Endothelial cell of umbilical vein (primary cell): ENCODE data around the gene SLC25A13. TPM values are rescaled to one million over a fixed set of nuclear protein-coding genes. Genes with fewer than 3 reads are reported as not detected.

Source experiments
- BruUV-seq: library from RNA; stranded (reverse); fragments of 400-500 nt; replicated peaks from 2 replicates; lab custom pipeline; 2021; lab: Mats Ljungman, UMichigan
- CTCF ChIA-PET: fragments of 300-600, 350-600 bp; sonication (Branson Sonifier 250); formaldehyde crosslinking; loops from one replicate; lab custom pipeline; 2021; ENCODE audit warnings: antibody characterized with exemption, inconsistent platforms; lab: Charles Lee
- POLR2A ChIA-PET: fragments of 300-600, 350-600 bp; sonication (Branson Sonifier 250); formaldehyde crosslinking; loops from one replicate; lab custom pipeline; 2021; ENCODE audit warnings: antibody characterized with exemption, inconsistent platforms; lab: Charles Lee
- DNase-seq: peaks from one replicate; pipeline ENCODE4 v3.0.0-alpha.2; 2011; ENCODE audit warnings: low read depth, low spot score
- FAIRE-seq: peaks from 2 replicates; lab custom pipeline; 2011; peaks lifted over from hg19 to GRCh38; lab: Jason Lieb, UNC
- H2AFZ ChIP-seq: 2 replicates; pipeline ENCODE4 v1.6.0; 2012; ENCODE audit warnings: low read depth, low read length, control low read depth, inconsistent platforms
- H3K27ac ChIP-seq: 2 replicates; pipeline ENCODE4 v1.5.1; 2011; ENCODE audit warnings: low read depth, mild to moderate bottlenecking, control low read depth, low read length, moderate library complexity; ENCODE audit not compliant: insufficient read depth
- H3K27me3 ChIP-seq, 2 experiments: 2 replicates each; pipeline versions ENCODE4 v1.6.0 to v1.6.1; 2011; ENCODE audit warnings: low read length in 2 of 2, mixed read lengths in 1 of 2; ENCODE audit not compliant: control insufficient read depth in 2 of 2, insufficient read depth in 2 of 2
- H3K36me3 ChIP-seq, 2 experiments: 2 replicates in 1 of 2; 3 replicates in 1 of 2; pipeline ENCODE4 v1.5.1; 2011; ENCODE audit warnings: low read length in 2 of 2, mild to moderate bottlenecking in 1 of 2, moderate library complexity in 1 of 2; ENCODE audit not compliant: control insufficient read depth in 2 of 2, insufficient read depth in 2 of 2; ENCODE audit errors: extremely low read depth in 1 of 2
- H3K4me1 ChIP-seq: 3 replicates; pipeline ENCODE4 v1.5.1; 2011; ENCODE audit warnings: mild to moderate bottlenecking, low read length; ENCODE audit not compliant: control insufficient read depth, insufficient read depth; ENCODE audit errors: extremely low read depth
- H3K4me2 ChIP-seq: 2 replicates; pipeline ENCODE4 v1.6.1; 2011; ENCODE audit warnings: low read length, control low read depth, mixed read lengths; ENCODE audit not compliant: insufficient read depth
- H3K4me3 ChIP-seq, 3 experiments: fragments of 200-600 bp in 1 of 3; sonication (generic), shearing (Covaris generic) in 1 of 3; replicated peaks in 1 of 3; 2 replicates each; pipeline ENCODE4 v1.5.1; 2011 to 2016; ENCODE audit warnings: control low read depth in 3 of 3, low read length in 3 of 3, mild to moderate bottlenecking in 2 of 3, inconsistent platforms in 1 of 3, low read depth in 1 of 3, moderate library complexity in 1 of 3; ENCODE audit not compliant: insufficient read depth in 1 of 3
- H3K79me2 ChIP-seq: 2 replicates; pipeline ENCODE4 v1.6.0; 2012; ENCODE audit warnings: low read length, inconsistent platforms; ENCODE audit not compliant: control insufficient read depth, insufficient read depth
- H3K9ac ChIP-seq: replicated peaks from 2 replicates; pipeline ENCODE3; 2011; ENCODE audit warnings: low read length, control low read depth; ENCODE audit not compliant: insufficient read depth; ENCODE audit errors: extremely low read depth
- H3K9me1 ChIP-seq: replicated peaks from 3 replicates; pipeline ENCODE4 v1.6.0; 2011; ENCODE audit warnings: mild to moderate bottlenecking, low read length; ENCODE audit not compliant: control insufficient read depth, insufficient read depth; ENCODE audit errors: extremely low read depth
- H3K9me3 ChIP-seq: replicated peaks from 2 replicates; pipeline ENCODE4 v1.5.1; 2012; ENCODE audit warnings: low read length, inconsistent platforms; ENCODE audit not compliant: control insufficient read depth, insufficient read depth
- H4K20me1 ChIP-seq: replicated peaks from 2 replicates; pipeline ENCODE3; 2011; ENCODE audit warnings: mild to moderate bottlenecking, low read length; ENCODE audit not compliant: control insufficient read depth, insufficient read depth; ENCODE audit errors: extremely low read depth
- EZH2 ChIP-seq: IDR thresholded peaks from 2 replicates; pipeline ENCODE4 v1.6.1; 2012; ENCODE audit warnings: borderline replicate concordance, low read depth, mild to moderate bottlenecking, moderate library complexity, low read length, inconsistent platforms; ENCODE audit not compliant: severe bottlenecking
- FOS ChIP-seq: IDR thresholded peaks from 2 replicates; pipeline ENCODE4 v1.6.1; 2011; ENCODE audit warnings: mild to moderate bottlenecking, low read length, moderate library complexity, borderline replicate concordance; ENCODE audit not compliant: insufficient read depth
- GATA2 ChIP-seq: IDR thresholded peaks from 2 replicates; pipeline ENCODE4 v1.7.0; 2011; ENCODE audit warnings: low read depth, mild to moderate bottlenecking, moderate library complexity, mixed read lengths, low read length; ENCODE audit not compliant: insufficient read length, insufficient read depth
- JUN ChIP-seq: IDR thresholded peaks from 2 replicates; pipeline ENCODE4 v1.6.1; 2011; ENCODE audit warnings: borderline replicate concordance, low read depth; ENCODE audit not compliant: insufficient read length, insufficient read depth
- MYC ChIP-seq: IDR thresholded peaks from one replicate; pipeline ENCODE4 v1.6.1; 2011; ENCODE audit warnings: mild to moderate bottlenecking, low read depth, low read length
- POLR2A ChIP-seq: IDR thresholded peaks from 2 replicates; pipeline ENCODE4 v1.6.1; 2012; ENCODE audit warnings: low read depth, mild to moderate bottlenecking, control low read depth, low read length
- POLR2AphosphoS5 ChIP-seq: IDR thresholded peaks from 2 replicates; pipeline ENCODE4 v1.6.1; 2012; ENCODE audit warnings: low read depth, mild to moderate bottlenecking, control low read depth, low read length, moderate library complexity; ENCODE audit not compliant: insufficient read depth
- dilution Hi-C: fragments of 300-500 bp; cut with MboI; formaldehyde crosslinking; loops from one replicate; pipeline ENCODE4 v1.15.0; 2019; ENCODE audit warnings: low sequenced_read_pairs; ENCODE audit not compliant: extremely low pct_ligation_motif_present
- intact Hi-C: fragments of 100-400 bp; cut with micrococcal nuclease; formaldehyde crosslinking; loops from one replicate; pipeline ENCODE4 v1.10.0; 2022
- polyA plus RNA-seq, 4 experiments: library from polyadenylated mRNA; depleted of rRNA in 3 of 4; stranded (reverse) in 3 of 4; unstranded in 1 of 4; fragments of >200 nt; gene quantifications; 2 replicates each; pipeline versions ENCODE4 v1.2.1 to v1.2.3, GENCODE V29; 2011 to 2012; ENCODE audit warnings: missing spikeins in 1 of 4
- total RNA-seq: library from RNA; stranded (reverse); gene quantifications from 2 replicates; pipeline ENCODE4 v1.2.3, GENCODE V29; 2021
- TF ChIP-seq, protein P1 (sequence below): IDR thresholded peaks from 2 replicates; pipeline ENCODE4 v1.6.1; 2011; ENCODE audit not compliant: insufficient read depth, insufficient read length
- TF ChIP-seq, protein P2 (sequence below), 2 donors: IDR thresholded peaks; 1 replicate in 1 of 2; 2 replicates in 1 of 2; pipeline ENCODE4 v1.5.1; 2011; ENCODE audit warnings: low read length in 2 of 2, mild to moderate bottlenecking in 2 of 2, moderate library complexity in 2 of 2, control low read depth in 1 of 2, inconsistent platforms in 1 of 2, low read depth in 1 of 2; ENCODE audit not compliant: insufficient read depth in 1 of 2; ENCODE audit errors: extremely low read depth in 1 of 2

SLC25A13 gene
- total and polyA plus RNA-seq, 2 donors (not counting 3 experiments of a cell fraction or from before 2014, with no cell fraction given), result 13.2 to 34.4 TPM

DNA sequence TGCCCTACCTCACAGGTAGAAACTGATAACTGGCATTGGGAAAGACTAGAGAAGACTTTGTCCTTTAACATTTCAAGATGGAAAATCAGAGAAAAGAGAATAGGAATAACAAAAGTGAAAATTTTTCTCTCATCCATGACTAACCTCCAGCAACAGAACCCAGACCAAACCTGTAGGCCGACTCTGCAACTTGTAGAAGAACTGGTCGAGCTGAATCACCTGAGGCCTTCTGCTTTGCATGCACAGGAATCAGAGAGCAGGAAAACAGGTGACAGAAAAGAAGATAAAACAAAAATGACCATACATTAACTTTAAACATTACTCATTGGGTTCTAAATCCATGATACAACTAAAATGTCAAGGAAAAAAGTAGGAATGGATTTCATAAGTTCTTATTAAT lies 137.1 kb downstream of the SLC25A13 start:
- H3K27ac ChIP-seq, result no peak overlapping the region
- H3K36me3 ChIP-seq, result peaks cover 0 to 4% of the 10 kb centered on the region in 2 experiments
- TF ChIP-seq, protein P1, sequence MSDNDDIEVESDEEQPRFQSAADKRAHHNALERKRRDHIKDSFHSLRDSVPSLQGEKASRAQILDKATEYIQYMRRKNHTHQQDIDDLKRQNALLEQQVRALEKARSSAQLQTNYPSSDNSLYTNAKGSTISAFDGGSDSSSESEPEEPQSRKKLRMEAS, result no peak
- TF ChIP-seq FOS (no peak), POLR2A (no peak), GATA2 (no peak)
- H4K20me1 ChIP-seq, result no peaks in the 10 kb centered on the region
- no peaks in the 10 kb centered on the region for H3K27me3 ChIP-seq
- BruUV-seq, result no TSS peak
- no peaks in the 10 kb centered on the region for H3K79me2 ChIP-seq
- FAIRE-seq (no peak), DNase-seq (no peak)
- ChIA-PET POLR2A (no interaction called here), CTCF (no interaction called here)
- no peak overlapping the region for H3K9ac ChIP-seq
- H3K9me3 ChIP-seq, result no peaks in the 10 kb centered on the region
- H3K4me2 ChIP-seq, result no peak overlapping the region
- H2AFZ ChIP-seq, result no peak overlapping the region
- dilution Hi-C loops, result no loop called here
- intact Hi-C loops, result loop anchor here (5.0 kb wide), 1 partner anchor 107 kb away; no protein-coding TSS in a partner anchor
- H3K4me3 ChIP-seq, result no peak overlapping the region
- H3K4me1 ChIP-seq, result no peaks in the 10 kb centered on the region
- H3K9me1 ChIP-seq, result no peaks in the 10 kb centered on the region

DNA sequence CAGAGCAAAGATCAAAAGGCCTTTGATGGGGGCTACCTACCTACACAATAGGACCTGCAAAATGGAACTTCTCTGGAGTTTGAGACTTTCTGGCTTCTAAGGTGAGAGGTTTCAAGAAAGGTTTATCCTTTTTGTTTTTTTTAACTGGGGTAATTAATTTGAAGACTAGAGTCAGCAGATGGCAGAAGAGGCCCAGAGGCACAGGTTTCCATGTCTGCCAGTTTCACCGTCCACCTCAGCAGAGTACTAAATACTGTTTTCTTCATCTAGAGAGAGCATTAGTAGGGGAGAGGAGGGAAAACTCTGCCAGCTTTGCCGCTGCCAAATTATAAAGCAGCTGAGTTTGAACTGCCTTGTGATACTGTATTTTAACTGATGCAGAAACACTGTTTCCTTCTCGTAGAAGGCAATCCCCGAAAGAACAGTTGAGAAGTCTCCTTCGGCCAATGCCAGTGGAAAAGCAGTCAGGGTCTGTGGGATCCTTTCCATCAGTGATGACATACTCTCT lies 138.7 kb downstream of the SLC25A13 start:
- POLR2A ChIA-PET, result no interaction called here

More for the DNA sequence above, 138.7 kb downstream of the SLC25A13 start:
- intact Hi-C loops (loop anchor here (5.0 kb wide), 1 partner anchor 106 kb away; no protein-coding TSS in a partner anchor), dilution Hi-C loops (no loop called here)
- Histone ChIP-seq H3K36me3 (peaks cover 0 to 4% of the 10 kb centered on the region in 2 experiments), H3K9me1 (no peaks in the 10 kb centered on the region), H3K27me3 (no peaks in the 10 kb centered on the region), H3K9ac (no peak overlapping the region), H3K4me1 (no peaks in the 10 kb centered on the region), H4K20me1 (no peaks in the 10 kb centered on the region), H3K27ac (no peak overlapping the region), H3K4me3 (no peak overlapping the region), H3K9me3 (no peaks in the 10 kb centered on the region), H2AFZ (no peak overlapping the region), H3K79me2 (no peaks in the 10 kb centered on the region), H3K4me2 (no peak overlapping the region)
- CTCF ChIA-PET, result no interaction called here
- TF ChIP-seq POLR2AphosphoS5 (no peak), MYC (no peak), POLR2A (no peak), GATA2 (no peak), FOS (no peak), JUN (no peak), EZH2 (no peak)
- TF ChIP-seq, protein P1, result no peak
- TF ChIP-seq, protein P2, sequence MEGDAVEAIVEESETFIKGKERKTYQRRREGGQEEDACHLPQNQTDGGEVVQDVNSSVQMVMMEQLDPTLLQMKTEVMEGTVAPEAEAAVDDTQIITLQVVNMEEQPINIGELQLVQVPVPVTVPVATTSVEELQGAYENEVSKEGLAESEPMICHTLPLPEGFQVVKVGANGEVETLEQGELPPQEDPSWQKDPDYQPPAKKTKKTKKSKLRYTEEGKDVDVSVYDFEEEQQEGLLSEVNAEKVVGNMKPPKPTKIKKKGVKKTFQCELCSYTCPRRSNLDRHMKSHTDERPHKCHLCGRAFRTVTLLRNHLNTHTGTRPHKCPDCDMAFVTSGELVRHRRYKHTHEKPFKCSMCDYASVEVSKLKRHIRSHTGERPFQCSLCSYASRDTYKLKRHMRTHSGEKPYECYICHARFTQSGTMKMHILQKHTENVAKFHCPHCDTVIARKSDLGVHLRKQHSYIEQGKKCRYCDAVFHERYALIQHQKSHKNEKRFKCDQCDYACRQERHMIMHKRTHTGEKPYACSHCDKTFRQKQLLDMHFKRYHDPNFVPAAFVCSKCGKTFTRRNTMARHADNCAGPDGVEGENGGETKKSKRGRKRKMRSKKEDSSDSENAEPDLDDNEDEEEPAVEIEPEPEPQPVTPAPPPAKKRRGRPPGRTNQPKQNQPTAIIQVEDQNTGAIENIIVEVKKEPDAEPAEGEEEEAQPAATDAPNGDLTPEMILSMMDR (IDR thresholded peaks at IDR 0.05; ENCODE audit: extremely low read depth in 1 of 2, insufficient read depth in 1 of 2, low read depth in 1 of 2, low read length in 2 of 2), result no peak
- FAIRE-seq (no peak), DNase-seq (no peak)
- BruUV-seq, result no TSS peak
